Left lung (tissue), 10 donors: ENCODE data around the gene STIM2. TPM values are rescaled to one million over a fixed set of nuclear protein-coding genes. Genes with fewer than 3 reads are reported as not detected.

Source experiments
- ATAC-seq: fragments of 200-7000 bp; cut with Tn5 transposase; one replicate; pipeline ENCODE4 v1.9.1; 2020; ENCODE audit warnings: moderate library complexity
- DNase-seq, 4 donors: peaks; one replicate each; pipeline ENCODE4 v3.0.0-alpha.2; 2013 to 2020
- H3K27ac ChIP-seq, 2 donors: fragments of 200-600 bp; sonication (generic) in 1 of 2; one replicate each; pipeline versions ENCODE4 v1.5.0 to v1.8.0; 2020 to 2021
- H3K27me3 ChIP-seq, 2 donors: fragments of 200-600 bp; sonication (generic) in 1 of 2; one replicate each; pipeline versions ENCODE4 v1.5.0 to v1.8.0; 2020 to 2021
- H3K36me3 ChIP-seq, 2 donors: fragments of 200-600 bp; sonication (generic) in 1 of 2; one replicate each; pipeline versions ENCODE4 v1.5.0 to v1.8.0; 2020 to 2021
- H3K4me1 ChIP-seq, 2 donors: fragments of 200-600 bp; one replicate each; pipeline ENCODE4 v1.8.0; 2021
- H3K4me3 ChIP-seq, 2 donors: fragments of 200-600 bp; sonication (generic) in 1 of 2; one replicate each; pipeline versions ENCODE4 v1.5.0 to v1.8.0; 2020 to 2021; ENCODE audit warnings: mild to moderate bottlenecking in 1 of 2
- H3K9me3 ChIP-seq, 2 donors: fragments of 200-600 bp; sonication (generic) in 1 of 2; one replicate each; pipeline versions ENCODE4 v1.5.0 to v1.8.0; 2020 to 2021
- intact Hi-C, 2 donors: fragments of 100-400 bp; cut with DNase I; formaldehyde crosslinking; loops; one replicate each; pipeline versions ENCODE4 v1.11.2 to v1.14.2; 2022
- polyA plus RNA-seq, 6 donors: library from polyadenylated mRNA; unstranded; fragments of 120-200 nt; gene quantifications; one replicate each; pipeline ENCODE4 v1.2.1, GENCODE V29; 2013; ENCODE audit not compliant: insufficient read length in 6 of 6
- total RNA-seq, 2 donors: library from RNA; stranded (reverse); fragmentation: NEBNext Ultra II Directional; extraction: Animal tissue kit (Norgen Biotek cat#: 25700); gene quantifications; one replicate each; pipeline ENCODE4 v1.2.1, GENCODE V29; 2021
- TF ChIP-seq, protein P1 (sequence below), 2 donors: fragments of 200-600 bp; sonication (generic) in 1 of 2; IDR thresholded peaks; one replicate each; pipeline versions ENCODE4 v1.5.0 to v1.8.0; 2021; ENCODE audit warnings: antibody characterized with exemption in 2 of 2
- donor health status: DM: no; HTN: yes; CAD: no.
- donor health status: DM: no; HTN: no; CAD: no.

STIM2 gene
- total and polyA plus RNA-seq, 8 donors = 29.1 to 62.7 (median 53.2) TPM

DNA sequence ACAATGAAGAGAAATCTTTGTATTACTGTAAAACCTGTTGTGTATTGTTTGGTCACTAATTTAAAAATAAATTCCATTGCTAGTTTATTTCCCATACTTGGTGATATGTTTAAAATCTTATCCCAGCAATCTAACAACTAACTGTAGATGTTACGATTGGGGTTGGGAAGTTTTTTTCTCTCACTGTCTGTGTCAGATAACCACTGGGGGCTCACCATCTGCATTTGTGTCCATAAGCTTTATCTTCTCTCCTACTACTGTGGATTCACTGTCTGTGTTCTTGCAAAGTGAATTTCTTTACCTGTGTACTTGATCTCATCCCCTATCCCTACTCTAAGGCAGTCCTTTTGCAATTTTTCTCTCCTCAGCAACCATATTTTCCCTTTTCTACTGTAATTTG, 81.3 kb downstream of the STIM2 start:
- no peaks in the 10 kb centered on the region for H3K27me3 ChIP-seq
- ATAC-seq (no peak), DNase-seq (no peak)
- intact Hi-C loops = no loop called here
- no peak overlapping the region for H3K27ac ChIP-seq
- no peaks in the 10 kb centered on the region for H3K36me3 ChIP-seq
- H3K4me1 ChIP-seq = peaks cover 0 to 7% of the 10 kb centered on the region in 2 donors
- TF ChIP-seq, protein P1, sequence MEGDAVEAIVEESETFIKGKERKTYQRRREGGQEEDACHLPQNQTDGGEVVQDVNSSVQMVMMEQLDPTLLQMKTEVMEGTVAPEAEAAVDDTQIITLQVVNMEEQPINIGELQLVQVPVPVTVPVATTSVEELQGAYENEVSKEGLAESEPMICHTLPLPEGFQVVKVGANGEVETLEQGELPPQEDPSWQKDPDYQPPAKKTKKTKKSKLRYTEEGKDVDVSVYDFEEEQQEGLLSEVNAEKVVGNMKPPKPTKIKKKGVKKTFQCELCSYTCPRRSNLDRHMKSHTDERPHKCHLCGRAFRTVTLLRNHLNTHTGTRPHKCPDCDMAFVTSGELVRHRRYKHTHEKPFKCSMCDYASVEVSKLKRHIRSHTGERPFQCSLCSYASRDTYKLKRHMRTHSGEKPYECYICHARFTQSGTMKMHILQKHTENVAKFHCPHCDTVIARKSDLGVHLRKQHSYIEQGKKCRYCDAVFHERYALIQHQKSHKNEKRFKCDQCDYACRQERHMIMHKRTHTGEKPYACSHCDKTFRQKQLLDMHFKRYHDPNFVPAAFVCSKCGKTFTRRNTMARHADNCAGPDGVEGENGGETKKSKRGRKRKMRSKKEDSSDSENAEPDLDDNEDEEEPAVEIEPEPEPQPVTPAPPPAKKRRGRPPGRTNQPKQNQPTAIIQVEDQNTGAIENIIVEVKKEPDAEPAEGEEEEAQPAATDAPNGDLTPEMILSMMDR (IDR thresholded peaks at IDR 0.05) = no peak
- no peak overlapping the region for H3K4me3 ChIP-seq
- no peaks in the 10 kb centered on the region for H3K9me3 ChIP-seq

DNA sequence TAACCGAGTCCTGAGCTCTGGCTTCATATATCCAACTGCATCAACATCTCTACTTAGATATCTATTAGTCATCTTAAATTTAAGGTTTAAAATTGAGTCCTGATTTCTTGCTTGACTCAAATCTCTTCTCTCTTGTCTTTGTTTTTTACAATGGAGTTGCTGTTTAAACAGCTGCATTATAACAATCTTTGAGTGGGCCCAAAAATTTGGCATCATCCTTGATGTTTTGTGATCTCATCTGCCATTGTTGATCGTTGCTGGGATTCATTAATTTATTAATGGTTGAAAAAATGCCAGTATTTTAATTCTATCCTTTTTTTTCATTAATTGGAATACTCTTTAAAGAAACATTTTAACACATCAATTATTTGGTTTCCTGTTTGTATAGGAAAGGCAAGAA, 82.2 kb downstream of the STIM2 start:
- DNase-seq (peak in 1 of 4 donors; percentile 13), ATAC-seq (no peak)
- H3K36me3 ChIP-seq = no peaks in the 10 kb centered on the region
- H3K27me3 ChIP-seq = no peaks in the 10 kb centered on the region
- TF ChIP-seq, protein P1 (IDR thresholded peaks at IDR 0.05) = no peak
- H3K4me3 ChIP-seq = no peak overlapping the region
- no peak overlapping the region for H3K27ac ChIP-seq
- H3K9me3 ChIP-seq = no peaks in the 10 kb centered on the region
- intact Hi-C loops = no loop called here
- peaks cover 0 to 4% of the 10 kb centered on the region in 2 donors for H3K4me1 ChIP-seq

DNA sequence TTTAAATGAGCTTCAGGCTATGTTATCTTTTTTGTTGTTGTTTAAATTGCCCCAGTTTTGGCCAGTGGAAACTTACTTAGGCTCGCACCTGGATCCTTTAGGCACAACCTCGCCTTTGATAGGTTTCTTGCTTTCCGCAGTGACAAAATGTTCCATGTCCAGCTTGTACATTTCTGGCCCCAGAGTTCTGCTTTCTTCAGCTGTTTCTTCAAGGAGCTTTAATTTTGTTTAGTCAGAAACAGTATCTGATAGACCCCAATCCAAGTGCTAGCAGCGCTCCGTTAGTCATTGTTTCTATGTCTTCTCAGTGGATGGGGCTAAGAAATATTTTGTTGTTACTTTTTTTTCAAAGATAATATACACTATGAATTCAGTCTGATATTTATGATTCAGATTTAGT, 82.8 kb downstream of the STIM2 start:
- no peak overlapping the region for H3K27ac ChIP-seq
- no peaks in the 10 kb centered on the region for H3K36me3 ChIP-seq
- ATAC-seq (no peak), DNase-seq (peak in 1 of 4 donors; percentile 28)
- TF ChIP-seq, protein P1 (IDR thresholded peaks at IDR 0.05) = no peak
- intact Hi-C loops = no loop called here
- H3K27me3 ChIP-seq = no peaks in the 10 kb centered on the region
- H3K4me3 ChIP-seq = no peak overlapping the region
- peaks cover 0 to 4% of the 10 kb centered on the region in 2 donors for H3K4me1 ChIP-seq
- no peaks in the 10 kb centered on the region for H3K9me3 ChIP-seq

DNA sequence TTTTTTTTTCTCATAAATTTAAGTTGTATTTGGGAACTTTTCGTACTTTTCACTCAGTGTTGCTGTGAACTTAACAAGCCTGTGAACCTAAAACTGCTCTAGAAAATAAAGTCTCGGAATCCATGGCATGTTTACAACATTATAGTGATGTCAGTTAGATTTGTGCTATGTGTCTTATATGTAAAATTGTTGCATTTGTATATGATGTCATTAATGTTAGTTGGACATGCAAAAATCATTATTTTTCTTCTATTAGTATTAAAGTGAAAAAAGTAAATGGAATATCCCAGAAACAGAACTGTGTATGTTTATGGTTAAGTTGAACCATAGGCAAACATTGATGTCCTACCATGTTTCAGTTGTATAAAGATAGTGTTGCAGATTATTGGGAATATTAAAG, 85.2 kb downstream of the STIM2 start:
- no peak overlapping the region for H3K4me3 ChIP-seq
- no peak overlapping the region for H3K27ac ChIP-seq
- intact Hi-C loops = no loop called here
- no peak for ATAC-seq
- peaks cover 0 to 4% of the 10 kb centered on the region in 2 donors for H3K4me1 ChIP-seq
- H3K9me3 ChIP-seq = peaks cover 0 to 9% of the 10 kb centered on the region in 2 donors
- H3K36me3 ChIP-seq = no peaks in the 10 kb centered on the region
- TF ChIP-seq, protein P1 (IDR thresholded peaks at IDR 0.05) = no peak
- H3K27me3 ChIP-seq = no peaks in the 10 kb centered on the region
- no peak for DNase-seq

DNA sequence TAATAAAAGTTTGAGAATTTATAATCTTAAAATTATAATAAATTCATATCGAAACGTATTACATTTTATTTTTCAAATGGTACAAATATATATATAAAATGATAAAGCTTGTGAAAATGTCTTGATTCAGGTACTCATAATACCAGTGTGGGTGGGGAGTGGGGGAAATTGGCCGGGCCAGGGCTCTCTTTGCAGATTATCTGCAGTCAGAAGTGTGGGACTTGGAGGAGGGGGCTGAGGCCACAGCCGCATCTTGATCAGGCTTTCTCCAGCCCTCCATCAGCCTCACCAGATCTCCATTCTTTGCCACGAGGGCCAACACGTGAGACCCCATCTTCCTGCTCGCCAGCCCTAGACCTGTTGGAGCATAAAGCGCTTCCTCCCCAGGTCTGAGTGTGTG, 86.7 kb downstream of the STIM2 start:
- intact Hi-C loops = no loop called here
- Histone ChIP-seq H3K36me3 (no peaks in the 10 kb centered on the region), H3K27me3 (no peaks in the 10 kb centered on the region), H3K4me1 (peaks cover 0 to 1% of the 10 kb centered on the region in 2 donors), H3K9me3 (peaks cover 0 to 10% of the 10 kb centered on the region in 2 donors), H3K27ac (no peak overlapping the region), H3K4me3 (no peak overlapping the region)
- no peak for ATAC-seq
- DNase-seq = peak in 1 of 4 donors; percentile 39
- TF ChIP-seq, protein P1 (IDR thresholded peaks at IDR 0.05) = no peak
